Liver (tissue), 9 donors: ENCODE results near the gene MBLAC1. TPM values are rescaled to one million over a fixed set of nuclear protein-coding genes. Genes with fewer than 3 reads are reported as not detected.

Experiments
- DNase-seq: peaks from one replicate; pipeline ENCODE4 v3.0.0-alpha.2; 2017; ENCODE audit warnings: low spot score
- H3K27ac ChIP-seq, 2 donors: one replicate each; pipeline ENCODE4 v1.7.0; 2013; ENCODE audit warnings: inconsistent platforms in 2 of 2, low read length in 2 of 2, control low read depth in 1 of 2, low read depth in 1 of 2, mild to moderate bottlenecking in 1 of 2
- H3K27me3 ChIP-seq, 4 donors: one replicate each; pipeline versions ENCODE4 v1.6.1 to v1.7.0; 2013; ENCODE audit warnings: low read length in 3 of 4, inconsistent platforms in 1 of 4, mild to moderate bottlenecking in 1 of 4, moderate library complexity in 1 of 4; ENCODE audit not compliant: control insufficient read depth in 4 of 4, insufficient read depth in 4 of 4
- H3K36me3 ChIP-seq, 4 donors: one replicate each; pipeline versions ENCODE4 v1.6.1 to v1.7.0; 2013; ENCODE audit warnings: low read length in 3 of 4, mild to moderate bottlenecking in 3 of 4, low read depth in 1 of 4, moderate library complexity in 1 of 4; ENCODE audit not compliant: control insufficient read depth in 4 of 4, insufficient read depth in 3 of 4
- H3K4me1 ChIP-seq, 4 donors: one replicate each; pipeline versions ENCODE4 v1.6.1 to v1.7.0; 2013; ENCODE audit warnings: low read length in 3 of 4, mild to moderate bottlenecking in 3 of 4, moderate library complexity in 1 of 4; ENCODE audit not compliant: control insufficient read depth in 4 of 4, insufficient read depth in 4 of 4
- H3K4me3 ChIP-seq, 3 donors: one replicate each; pipeline versions ENCODE4 v1.6.1 to v1.7.0; 2013; ENCODE audit warnings: low read length in 3 of 3, control low read depth in 1 of 3, low read depth in 1 of 3, mild to moderate bottlenecking in 1 of 3
- H3K9ac ChIP-seq, 2 donors: one replicate each; pipeline ENCODE4 v1.7.0; 2013; ENCODE audit warnings: low read length in 2 of 2, mild to moderate bottlenecking in 2 of 2, moderate library complexity in 2 of 2, control low read depth in 1 of 2, low read depth in 1 of 2
- H3K9me3 ChIP-seq, 4 donors: one replicate each; pipeline versions ENCODE4 v1.6.1 to v1.7.0; 2013; ENCODE audit warnings: low read length in 3 of 4; ENCODE audit not compliant: control insufficient read depth in 4 of 4
- EGR1 ChIP-seq, 2 donors: IDR thresholded peaks; 2 replicates each; pipeline ENCODE4 v1.6.1; 2016 to 2018; ENCODE audit warnings: antibody characterized with exemption in 2 of 2, low read depth in 2 of 2
- FOXA1 ChIP-seq: IDR thresholded peaks from 2 replicates; pipeline ENCODE4 v1.6.1; 2016; ENCODE audit warnings: antibody characterized with exemption
- FOXA2 ChIP-seq: IDR thresholded peaks from 2 replicates; pipeline ENCODE4 v1.6.1; 2016; ENCODE audit warnings: antibody characterized with exemption
- GABPA ChIP-seq, 2 donors: IDR thresholded peaks in 1 of 2; conservative IDR thresholded peaks in 1 of 2; 2 replicates each; pipeline ENCODE4 v1.6.1; 2016; ENCODE audit warnings: antibody characterized with exemption in 2 of 2, mild to moderate bottlenecking in 1 of 2, moderate library complexity in 1 of 2
- HNF4A ChIP-seq, 2 donors: conservative IDR thresholded peaks; 2 replicates each; pipeline ENCODE4 v1.6.1; 2016; ENCODE audit warnings: antibody characterized with exemption in 2 of 2, mild to moderate bottlenecking in 2 of 2
- HNF4G ChIP-seq: IDR thresholded peaks from 2 replicates; pipeline ENCODE4 v1.6.1; 2016; ENCODE audit warnings: antibody characterized with exemption
- JUND ChIP-seq, 2 donors: IDR thresholded peaks; 2 replicates each; pipeline ENCODE4 v1.6.1; 2016; ENCODE audit warnings: antibody characterized with exemption in 2 of 2
- NR2F2 ChIP-seq: IDR thresholded peaks from 2 replicates; pipeline ENCODE4 v1.6.1; 2016; ENCODE audit warnings: antibody characterized with exemption
- RAD21 ChIP-seq, 2 donors: IDR thresholded peaks; 2 replicates each; pipeline ENCODE4 v1.6.1; 2016; ENCODE audit warnings: antibody characterized with exemption in 2 of 2, mild to moderate bottlenecking in 2 of 2
- RXRA ChIP-seq, 2 donors: IDR thresholded peaks; 2 replicates each; pipeline ENCODE4 v1.6.1; 2017 to 2018; ENCODE audit warnings: antibody characterized with exemption in 2 of 2, mild to moderate bottlenecking in 1 of 2
- SP1 ChIP-seq: IDR thresholded peaks from 2 replicates; pipeline ENCODE4 v1.6.1; 2018; ENCODE audit warnings: antibody characterized with exemption, mild to moderate bottlenecking
- TAF1 ChIP-seq: conservative IDR thresholded peaks from 2 replicates; pipeline ENCODE4 v1.6.1; 2016; ENCODE audit warnings: antibody characterized with exemption, mild to moderate bottlenecking
- YY1 ChIP-seq: IDR thresholded peaks from 2 replicates; pipeline ENCODE4 v1.6.1; 2016; ENCODE audit warnings: antibody characterized with exemption, mild to moderate bottlenecking
- WGBS: extraction: QIAGEN DNeasy Blood & Tissue Kit; methylation state at CpG from one replicate; pipeline ENCODE4 v1.1.7; 2013; 5-methylcytosine and 5-hydroxymethylcytosine counted together
- polyA plus RNA-seq, 2 donors: library from polyadenylated mRNA; stranded (reverse) in 1 of 2; unstranded in 1 of 2; fragments of 200-250 nt in 1 of 2; fragments of >200 nt in 1 of 2; fragmentation: Nextera tagmentation in 1 of 2; extraction: Ambion mirVana in 1 of 2; gene quantifications; one replicate each; pipeline versions ENCODE4 v1.2.1 to v1.2.3, GENCODE V29; 2013 to 2015
- total RNA-seq, 2 donors: library from RNA; depleted of rRNA; stranded (reverse); fragments of >200 nt; gene quantifications; one replicate each; pipeline ENCODE4 v1.2.3, GENCODE V29; 2014
- TF ChIP-seq, protein P1 (sequence below): IDR thresholded peaks from 2 replicates; pipeline ENCODE4 v1.6.1; 2016; ENCODE audit warnings: antibody characterized with exemption
- TF ChIP-seq, protein P2 (sequence below): IDR thresholded peaks from 2 replicates; pipeline ENCODE4 v1.6.1; 2016; ENCODE audit warnings: antibody characterized with exemption, mild to moderate bottlenecking
- TF ChIP-seq, protein P3 (sequence below): fragments of 150-350 bp; IDR thresholded peaks from 2 replicates; pipeline ENCODE4 v1.5.1; 2017; ENCODE audit warnings: improper control_type of control experiment, low read depth, low read length; ENCODE audit not compliant: missing input control
- TF ChIP-seq, protein P4 (sequence below): IDR thresholded peaks from 2 replicates; pipeline ENCODE4 v1.6.1; 2016; ENCODE audit warnings: antibody characterized with exemption
- TF ChIP-seq, protein P5 (sequence below): IDR thresholded peaks from 2 replicates; pipeline ENCODE4 v1.6.1; 2016; ENCODE audit warnings: antibody characterized with exemption
- donor health status: healthy.
- donor health status: healthy.
- donor health status: healthy.
- donor health status: healthy.
- donor health status: healthy.

Gene MBLAC1
- total and polyA plus RNA-seq, 4 donors, result 1.0 to 1.4 (median 1.3) TPM

DNA sequence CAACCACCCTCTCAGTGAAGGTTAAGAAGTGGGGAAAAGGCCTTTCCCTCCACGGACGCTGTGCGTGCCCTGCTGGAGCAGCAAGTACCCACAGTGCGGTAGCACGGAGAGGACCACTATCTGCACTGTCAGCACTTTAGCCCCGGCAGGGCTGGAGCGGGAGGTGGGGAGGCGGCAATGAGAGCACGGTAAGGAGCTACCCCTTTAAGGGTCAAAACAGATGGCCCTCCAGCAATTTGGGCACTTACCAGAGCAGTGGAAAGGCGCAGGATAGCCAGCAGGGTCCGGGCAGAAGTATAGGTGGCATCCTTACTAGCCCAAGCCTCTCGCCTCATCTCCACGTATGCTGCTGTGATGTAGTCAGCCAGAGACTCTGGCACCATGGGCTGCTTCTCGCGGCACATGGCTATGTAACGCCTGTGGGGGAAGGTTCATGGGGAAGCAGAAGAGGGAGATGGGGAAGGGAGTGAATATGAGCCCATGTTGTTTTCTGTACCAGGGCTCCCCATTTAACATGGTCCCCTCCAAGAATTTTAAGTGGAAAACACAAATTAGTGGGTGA, 32.8 kb upstream of the MBLAC1 start:
- H3K27me3 ChIP-seq, result no peaks in the 10 kb centered on the region
- TF ChIP-seq RAD21 (IDR thresholded peaks at IDR 0.05), result no peak
- TF ChIP-seq, protein P1, sequence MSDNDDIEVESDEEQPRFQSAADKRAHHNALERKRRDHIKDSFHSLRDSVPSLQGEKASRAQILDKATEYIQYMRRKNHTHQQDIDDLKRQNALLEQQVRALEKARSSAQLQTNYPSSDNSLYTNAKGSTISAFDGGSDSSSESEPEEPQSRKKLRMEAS, result no peak
- TF ChIP-seq SP1, result no peak
- TF ChIP-seq, protein P2, sequence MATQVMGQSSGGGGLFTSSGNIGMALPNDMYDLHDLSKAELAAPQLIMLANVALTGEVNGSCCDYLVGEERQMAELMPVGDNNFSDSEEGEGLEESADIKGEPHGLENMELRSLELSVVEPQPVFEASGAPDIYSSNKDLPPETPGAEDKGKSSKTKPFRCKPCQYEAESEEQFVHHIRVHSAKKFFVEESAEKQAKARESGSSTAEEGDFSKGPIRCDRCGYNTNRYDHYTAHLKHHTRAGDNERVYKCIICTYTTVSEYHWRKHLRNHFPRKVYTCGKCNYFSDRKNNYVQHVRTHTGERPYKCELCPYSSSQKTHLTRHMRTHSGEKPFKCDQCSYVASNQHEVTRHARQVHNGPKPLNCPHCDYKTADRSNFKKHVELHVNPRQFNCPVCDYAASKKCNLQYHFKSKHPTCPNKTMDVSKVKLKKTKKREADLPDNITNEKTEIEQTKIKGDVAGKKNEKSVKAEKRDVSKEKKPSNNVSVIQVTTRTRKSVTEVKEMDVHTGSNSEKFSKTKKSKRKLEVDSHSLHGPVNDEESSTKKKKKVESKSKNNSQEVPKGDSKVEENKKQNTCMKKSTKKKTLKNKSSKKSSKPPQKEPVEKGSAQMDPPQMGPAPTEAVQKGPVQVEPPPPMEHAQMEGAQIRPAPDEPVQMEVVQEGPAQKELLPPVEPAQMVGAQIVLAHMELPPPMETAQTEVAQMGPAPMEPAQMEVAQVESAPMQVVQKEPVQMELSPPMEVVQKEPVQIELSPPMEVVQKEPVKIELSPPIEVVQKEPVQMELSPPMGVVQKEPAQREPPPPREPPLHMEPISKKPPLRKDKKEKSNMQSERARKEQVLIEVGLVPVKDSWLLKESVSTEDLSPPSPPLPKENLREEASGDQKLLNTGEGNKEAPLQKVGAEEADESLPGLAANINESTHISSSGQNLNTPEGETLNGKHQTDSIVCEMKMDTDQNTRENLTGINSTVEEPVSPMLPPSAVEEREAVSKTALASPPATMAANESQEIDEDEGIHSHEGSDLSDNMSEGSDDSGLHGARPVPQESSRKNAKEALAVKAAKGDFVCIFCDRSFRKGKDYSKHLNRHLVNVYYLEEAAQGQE, result no peak
- no peak for TF ChIP-seq JUND (IDR thresholded peaks at IDR 0.05)
- no peak for TF ChIP-seq RXRA (IDR thresholded peaks at IDR 0.05)
- TF ChIP-seq TAF1, result no peak
- TF ChIP-seq HNF4A (conservative IDR thresholded peaks at IDR 0.05), result no peak
- no peak for TF ChIP-seq GABPA (IDR thresholded peaks at IDR 0.05 in 1 of 2, conservative IDR thresholded peaks at IDR 0.05 in 1 of 2)
- no peak for TF ChIP-seq YY1
- TF ChIP-seq, protein P3, sequence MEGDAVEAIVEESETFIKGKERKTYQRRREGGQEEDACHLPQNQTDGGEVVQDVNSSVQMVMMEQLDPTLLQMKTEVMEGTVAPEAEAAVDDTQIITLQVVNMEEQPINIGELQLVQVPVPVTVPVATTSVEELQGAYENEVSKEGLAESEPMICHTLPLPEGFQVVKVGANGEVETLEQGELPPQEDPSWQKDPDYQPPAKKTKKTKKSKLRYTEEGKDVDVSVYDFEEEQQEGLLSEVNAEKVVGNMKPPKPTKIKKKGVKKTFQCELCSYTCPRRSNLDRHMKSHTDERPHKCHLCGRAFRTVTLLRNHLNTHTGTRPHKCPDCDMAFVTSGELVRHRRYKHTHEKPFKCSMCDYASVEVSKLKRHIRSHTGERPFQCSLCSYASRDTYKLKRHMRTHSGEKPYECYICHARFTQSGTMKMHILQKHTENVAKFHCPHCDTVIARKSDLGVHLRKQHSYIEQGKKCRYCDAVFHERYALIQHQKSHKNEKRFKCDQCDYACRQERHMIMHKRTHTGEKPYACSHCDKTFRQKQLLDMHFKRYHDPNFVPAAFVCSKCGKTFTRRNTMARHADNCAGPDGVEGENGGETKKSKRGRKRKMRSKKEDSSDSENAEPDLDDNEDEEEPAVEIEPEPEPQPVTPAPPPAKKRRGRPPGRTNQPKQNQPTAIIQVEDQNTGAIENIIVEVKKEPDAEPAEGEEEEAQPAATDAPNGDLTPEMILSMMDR, result no peak
- no peak for TF ChIP-seq NR2F2
- WGBS, result 86% methylated on average over 16 of the region's 16 CpGs
- peaks cover 4 to 16% (median 10%) of the 10 kb centered on the region in 4 donors for H3K4me1 ChIP-seq
- H3K4me3 ChIP-seq, result no peak overlapping the region
- no peak overlapping the region for H3K27ac ChIP-seq
- peaks cover 34 to 84% (median 60%) of the 10 kb centered on the region in 4 donors for H3K36me3 ChIP-seq
- DNase-seq, result no peak
- H3K9ac ChIP-seq, result no peak overlapping the region
- H3K9me3 ChIP-seq, result no peaks in the 10 kb centered on the region

DNA sequence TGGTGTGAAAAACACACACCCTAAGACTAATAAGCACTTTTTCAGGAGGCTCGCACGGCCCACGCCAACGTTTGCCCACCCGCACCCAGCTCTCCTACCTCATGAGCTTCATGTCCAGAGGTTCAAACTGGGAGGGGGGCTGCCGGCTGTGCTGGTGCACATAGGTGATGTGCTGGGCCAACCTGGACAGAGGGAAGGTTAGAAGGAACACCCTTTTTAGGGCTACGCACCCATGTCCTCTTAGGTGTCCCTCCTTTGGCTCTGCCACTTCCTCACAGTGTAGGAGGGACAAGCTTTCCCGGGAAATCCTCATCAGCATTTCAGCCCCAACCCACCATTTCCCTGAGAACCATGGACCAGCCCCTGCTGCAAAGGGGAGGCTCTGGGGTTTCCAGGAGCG, 31.5 kb upstream of the MBLAC1 start:
- WGBS, result 85% methylated on average over 9 of the region's 9 CpGs
- TF ChIP-seq JUND (IDR thresholded peaks at IDR 0.05) (no peak), FOXA2 (no peak), SP1 (no peak), HNF4G (no peak), EGR1 (IDR thresholded peaks at IDR 0.05; ENCODE audit: low read depth in 2 of 2) (no peak), RXRA (IDR thresholded peaks at IDR 0.05) (no peak), GABPA (IDR thresholded peaks at IDR 0.05 in 1 of 2, conservative IDR thresholded peaks at IDR 0.05 in 1 of 2) (no peak), TAF1 (no peak), YY1 (no peak), HNF4A (conservative IDR thresholded peaks at IDR 0.05) (no peak), FOXA1 (no peak)
- TF ChIP-seq, protein P4, sequence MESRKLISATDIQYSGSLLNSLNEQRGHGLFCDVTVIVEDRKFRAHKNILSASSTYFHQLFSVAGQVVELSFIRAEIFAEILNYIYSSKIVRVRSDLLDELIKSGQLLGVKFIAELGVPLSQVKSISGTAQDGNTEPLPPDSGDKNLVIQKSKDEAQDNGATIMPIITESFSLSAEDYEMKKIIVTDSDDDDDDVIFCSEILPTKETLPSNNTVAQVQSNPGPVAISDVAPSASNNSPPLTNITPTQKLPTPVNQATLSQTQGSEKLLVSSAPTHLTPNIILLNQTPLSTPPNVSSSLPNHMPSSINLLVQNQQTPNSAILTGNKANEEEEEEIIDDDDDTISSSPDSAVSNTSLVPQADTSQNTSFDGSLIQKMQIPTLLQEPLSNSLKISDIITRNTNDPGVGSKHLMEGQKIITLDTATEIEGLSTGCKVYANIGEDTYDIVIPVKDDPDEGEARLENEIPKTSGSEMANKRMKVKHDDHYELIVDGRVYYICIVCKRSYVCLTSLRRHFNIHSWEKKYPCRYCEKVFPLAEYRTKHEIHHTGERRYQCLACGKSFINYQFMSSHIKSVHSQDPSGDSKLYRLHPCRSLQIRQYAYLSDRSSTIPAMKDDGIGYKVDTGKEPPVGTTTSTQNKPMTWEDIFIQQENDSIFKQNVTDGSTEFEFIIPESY, result no peak
- TF ChIP-seq, protein P2, result no peak
- TF ChIP-seq, protein P3, result no peak
- TF ChIP-seq, protein P5, sequence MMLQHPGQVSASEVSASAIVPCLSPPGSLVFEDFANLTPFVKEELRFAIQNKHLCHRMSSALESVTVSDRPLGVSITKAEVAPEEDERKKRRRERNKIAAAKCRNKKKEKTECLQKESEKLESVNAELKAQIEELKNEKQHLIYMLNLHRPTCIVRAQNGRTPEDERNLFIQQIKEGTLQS, result no peak

More for the DNA sequence above, 31.5 kb upstream of the MBLAC1 start:
- Histone ChIP-seq H3K4me1 (peaks cover 0 to 17% (median 12%) of the 10 kb centered on the region in 4 donors), H3K27me3 (no peaks in the 10 kb centered on the region), H3K27ac (no peak overlapping the region), H3K9ac (no peak overlapping the region), H3K9me3 (no peaks in the 10 kb centered on the region), H3K36me3 (peaks cover 34 to 89% (median 63%) of the 10 kb centered on the region in 4 donors), H3K4me3 (no peak overlapping the region)
- DNase-seq, result no peak
